NB4 (cell line): ENCODE results near the gene C10orf53.

Source experiments
- DNase-seq: peaks from one replicate; pipeline ENCODE4 v3.0.0; 2010; ENCODE audit warnings: low read depth
- H3K4me3 ChIP-seq: one replicate; pipeline ENCODE4 v1.5.1; 2011; ENCODE audit warnings: mild to moderate bottlenecking, low read depth, low read length, moderate library complexity
- MYC ChIP-seq: IDR thresholded peaks from 2 replicates; pipeline ENCODE4 v1.6.1; 2011; ENCODE audit warnings: low read depth, low read length
- POLR2A ChIP-seq: IDR thresholded peaks from 2 replicates; pipeline ENCODE4 v1.6.1; 2011; ENCODE audit warnings: mild to moderate bottlenecking; ENCODE audit not compliant: insufficient read length; ENCODE audit errors: extremely low read depth
- TF ChIP-seq, protein P1 (sequence below): IDR thresholded peaks from one replicate; pipeline ENCODE4 v1.5.1; 2012; ENCODE audit warnings: low read depth, low read length
- TF ChIP-seq, protein P2 (sequence below): IDR thresholded peaks from 2 replicates; pipeline ENCODE4 v1.6.1; 2011; ENCODE audit warnings: low read depth, low read length

The C10orf53 gene

DNA sequence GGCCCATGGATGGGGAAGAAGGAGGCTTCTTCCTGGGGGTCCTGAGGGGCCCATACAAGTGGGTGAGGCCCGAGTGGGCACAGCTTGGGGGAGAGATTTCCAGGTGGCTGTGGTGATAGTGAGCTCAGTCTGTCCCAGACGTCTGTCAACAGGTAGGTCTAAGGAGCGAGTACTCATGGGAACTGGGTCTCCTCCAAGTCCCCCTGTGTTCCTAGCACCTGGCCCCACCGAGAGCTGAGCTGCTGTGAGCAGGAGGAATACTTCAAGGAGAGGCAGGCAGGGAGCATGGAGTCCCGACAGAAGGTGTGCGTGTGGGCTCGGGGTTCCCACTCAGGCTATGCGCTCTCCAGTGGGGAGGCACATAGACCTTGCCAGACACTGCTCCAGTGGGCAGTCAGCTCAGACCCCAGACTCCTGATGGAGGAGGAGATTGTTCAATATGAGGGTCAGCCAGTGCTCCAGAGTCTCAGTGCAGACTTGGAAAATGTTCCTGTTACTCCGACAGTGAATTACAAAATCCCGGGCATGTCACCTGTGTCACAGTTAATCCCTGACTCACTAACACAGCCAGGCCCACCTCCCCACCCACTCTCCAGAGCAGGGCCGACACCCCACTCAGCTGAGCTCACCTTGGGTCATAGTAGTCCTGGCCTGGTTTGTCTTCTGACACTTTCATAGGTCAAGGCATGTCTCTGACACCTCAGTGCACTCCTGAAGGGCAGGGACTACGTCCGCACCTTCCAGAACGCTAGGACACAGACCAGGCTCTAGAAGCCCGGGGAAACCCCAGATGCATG is 28.2 kb upstream of the C10orf53 start:
- DNase-seq, result no peak
- TF ChIP-seq, protein P1, sequence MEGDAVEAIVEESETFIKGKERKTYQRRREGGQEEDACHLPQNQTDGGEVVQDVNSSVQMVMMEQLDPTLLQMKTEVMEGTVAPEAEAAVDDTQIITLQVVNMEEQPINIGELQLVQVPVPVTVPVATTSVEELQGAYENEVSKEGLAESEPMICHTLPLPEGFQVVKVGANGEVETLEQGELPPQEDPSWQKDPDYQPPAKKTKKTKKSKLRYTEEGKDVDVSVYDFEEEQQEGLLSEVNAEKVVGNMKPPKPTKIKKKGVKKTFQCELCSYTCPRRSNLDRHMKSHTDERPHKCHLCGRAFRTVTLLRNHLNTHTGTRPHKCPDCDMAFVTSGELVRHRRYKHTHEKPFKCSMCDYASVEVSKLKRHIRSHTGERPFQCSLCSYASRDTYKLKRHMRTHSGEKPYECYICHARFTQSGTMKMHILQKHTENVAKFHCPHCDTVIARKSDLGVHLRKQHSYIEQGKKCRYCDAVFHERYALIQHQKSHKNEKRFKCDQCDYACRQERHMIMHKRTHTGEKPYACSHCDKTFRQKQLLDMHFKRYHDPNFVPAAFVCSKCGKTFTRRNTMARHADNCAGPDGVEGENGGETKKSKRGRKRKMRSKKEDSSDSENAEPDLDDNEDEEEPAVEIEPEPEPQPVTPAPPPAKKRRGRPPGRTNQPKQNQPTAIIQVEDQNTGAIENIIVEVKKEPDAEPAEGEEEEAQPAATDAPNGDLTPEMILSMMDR, result no peak
- no peak for TF ChIP-seq MYC
- TF ChIP-seq, protein P2, sequence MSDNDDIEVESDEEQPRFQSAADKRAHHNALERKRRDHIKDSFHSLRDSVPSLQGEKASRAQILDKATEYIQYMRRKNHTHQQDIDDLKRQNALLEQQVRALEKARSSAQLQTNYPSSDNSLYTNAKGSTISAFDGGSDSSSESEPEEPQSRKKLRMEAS, result no peak
- H3K4me3 ChIP-seq, result no peak overlapping the region

DNA sequence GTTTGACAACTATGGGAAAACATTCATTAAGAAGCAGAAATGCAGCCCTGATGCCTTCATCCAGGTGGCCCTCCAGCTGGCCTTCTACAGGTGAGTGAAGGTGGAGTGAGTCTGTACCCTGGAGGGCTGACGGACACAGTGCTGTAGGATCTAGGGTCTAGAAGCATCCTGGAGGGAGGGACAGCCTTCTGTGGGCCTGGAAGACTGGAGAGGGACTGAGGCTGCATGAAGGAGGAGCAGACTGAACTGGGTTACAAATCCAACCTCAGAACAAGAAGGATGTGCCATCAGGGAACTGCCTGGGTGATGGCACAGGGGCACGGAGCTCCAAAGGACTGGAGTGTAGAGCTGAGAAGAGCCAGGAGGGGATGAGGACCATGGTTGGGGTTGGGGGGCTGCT is 27.5 kb upstream of the C10orf53 start:
- DNase-seq, result no peak
- no peak overlapping the region for H3K4me3 ChIP-seq
- TF ChIP-seq, protein P2, result no peak
- TF ChIP-seq MYC, result no peak
- TF ChIP-seq, protein P1, result no peak
- no peak for TF ChIP-seq POLR2A

DNA sequence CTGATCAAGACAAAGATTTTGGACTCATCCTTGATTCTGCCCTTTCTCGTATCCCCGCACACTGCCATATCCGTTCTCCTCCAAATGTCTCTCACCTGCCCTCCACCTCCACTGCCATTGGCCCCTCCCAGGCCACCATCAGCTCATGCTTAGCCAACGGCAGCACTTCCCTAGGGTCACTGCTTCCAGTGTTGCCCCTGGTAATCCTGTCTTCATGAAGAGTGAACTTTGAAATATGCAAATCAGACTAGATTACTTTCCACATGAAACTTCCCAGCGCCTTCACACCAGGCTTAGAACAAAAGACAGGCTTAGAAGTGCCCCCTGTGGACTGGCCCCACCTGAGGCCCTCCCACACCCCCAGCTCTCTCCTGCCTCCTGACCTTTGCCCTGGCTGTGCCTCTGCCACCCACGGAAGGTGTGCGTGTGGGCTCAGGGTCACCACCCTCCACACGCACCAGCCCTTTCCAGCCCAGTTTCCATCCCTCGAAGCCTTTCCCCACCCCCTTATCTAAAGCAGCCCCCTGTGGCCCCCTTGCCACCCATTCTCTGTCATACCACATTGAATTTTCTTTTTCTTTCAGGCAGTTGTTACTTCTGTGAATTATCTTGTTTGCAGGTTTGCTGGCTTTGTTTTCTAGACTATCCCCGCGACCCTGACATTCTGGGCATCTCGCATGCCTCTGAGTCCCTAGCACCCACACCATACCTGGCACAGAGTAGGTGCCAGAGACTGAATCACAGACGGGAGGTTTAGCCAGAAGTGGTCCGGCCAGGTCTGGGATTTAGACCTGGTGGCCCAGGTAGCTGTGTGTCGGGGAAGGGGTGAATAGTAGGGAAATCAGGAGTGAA is 26.8 kb upstream of the C10orf53 start:
- DNase-seq, result no peak
- H3K4me3 ChIP-seq, result no peak overlapping the region
- TF ChIP-seq POLR2A, result no peak
- TF ChIP-seq, protein P1, result no peak
- no peak for TF ChIP-seq MYC
- TF ChIP-seq, protein P2, result no peak

DNA sequence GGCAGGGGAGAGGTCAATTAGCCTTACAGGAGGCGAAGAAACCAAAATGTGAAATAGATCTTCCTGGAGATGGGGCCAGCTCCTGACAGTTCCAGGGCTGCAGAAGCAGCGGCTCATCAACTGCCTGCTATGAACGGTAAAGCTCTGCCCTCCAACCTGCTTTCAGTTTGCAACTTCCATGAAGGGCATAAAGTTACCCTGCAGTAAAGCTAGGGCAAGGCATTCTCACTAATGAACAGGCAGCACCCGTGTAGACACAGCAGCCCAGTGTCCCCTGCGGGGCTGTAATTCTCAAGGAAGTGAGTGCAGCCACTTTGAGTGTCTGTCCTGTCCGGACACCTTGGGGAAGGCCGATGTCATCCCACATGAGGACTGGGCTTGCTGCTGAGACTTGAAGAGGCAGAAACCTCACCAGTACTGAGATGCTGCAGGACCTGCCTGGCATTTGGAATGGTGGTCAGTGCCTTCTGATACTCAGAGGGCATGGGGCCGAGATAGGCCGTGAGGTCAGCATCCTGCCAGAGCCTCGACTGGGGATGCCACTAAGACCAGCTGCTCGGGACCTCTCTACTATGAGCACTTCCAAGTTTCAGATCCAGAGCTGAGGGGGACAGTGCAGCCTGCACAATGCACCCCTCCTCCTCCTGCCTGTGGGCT is 26.1 kb upstream of the C10orf53 start:
- TF ChIP-seq, protein P2, result no peak
- TF ChIP-seq, protein P1, result no peak
- TF ChIP-seq POLR2A (no peak), MYC (no peak)
- DNase-seq, result no peak
- H3K4me3 ChIP-seq, result no peak overlapping the region

DNA sequence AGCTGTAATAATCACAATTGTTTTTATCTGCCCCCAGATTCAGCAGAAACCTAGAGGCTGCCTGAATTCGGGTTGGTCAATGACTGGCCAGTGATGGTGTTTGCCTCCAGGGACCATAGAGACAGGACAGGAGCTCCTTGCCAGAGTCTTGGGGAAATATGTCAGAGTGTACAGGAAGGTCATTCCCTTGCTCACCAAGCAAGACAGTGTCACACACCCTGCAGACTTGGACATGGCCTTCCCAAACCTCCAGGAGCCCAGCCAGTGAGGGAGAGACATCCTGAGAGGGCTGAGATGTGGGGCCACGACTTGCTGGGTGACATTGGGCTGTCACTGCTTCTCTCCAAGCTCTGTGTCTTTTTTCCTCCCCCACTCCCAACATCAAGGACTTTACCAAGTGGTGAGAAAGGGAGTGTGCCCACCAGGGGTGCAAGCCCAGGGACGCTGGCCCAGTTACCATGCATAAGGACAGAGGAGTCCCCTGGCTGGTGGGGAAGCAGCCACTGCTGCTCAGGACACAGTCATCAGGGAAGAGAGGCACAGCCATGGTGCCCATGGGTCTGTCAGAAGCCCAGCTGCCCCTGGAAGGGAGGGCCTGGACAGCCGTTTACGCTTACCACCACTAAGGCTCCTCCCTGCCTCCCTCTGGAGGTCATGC is 25.3 kb upstream of the C10orf53 start:
- TF ChIP-seq MYC (no peak), POLR2A (no peak)
- TF ChIP-seq, protein P2, result no peak
- TF ChIP-seq, protein P1, result no peak
- no peak for DNase-seq
- H3K4me3 ChIP-seq, result no peak overlapping the region
